Activated CD8-positive, alpha-beta memory T cell treated with anti-CD3 and anti-CD28 coated beads, Interleukin-2, amount 50 U/mL, for 24 hours (primary cell): ENCODE data around the gene ABCC4.

Experiments
- DNase-seq: peaks from one replicate; pipeline ENCODE4 v3.0.0-alpha.2; 2020; ENCODE audit errors: extremely low read depth

The ABCC4 gene

GRCh38 chr13:95115525-95115924 is 185.7 kb downstream of the ABCC4 start:
- DNase-seq: no peak

DNA sequence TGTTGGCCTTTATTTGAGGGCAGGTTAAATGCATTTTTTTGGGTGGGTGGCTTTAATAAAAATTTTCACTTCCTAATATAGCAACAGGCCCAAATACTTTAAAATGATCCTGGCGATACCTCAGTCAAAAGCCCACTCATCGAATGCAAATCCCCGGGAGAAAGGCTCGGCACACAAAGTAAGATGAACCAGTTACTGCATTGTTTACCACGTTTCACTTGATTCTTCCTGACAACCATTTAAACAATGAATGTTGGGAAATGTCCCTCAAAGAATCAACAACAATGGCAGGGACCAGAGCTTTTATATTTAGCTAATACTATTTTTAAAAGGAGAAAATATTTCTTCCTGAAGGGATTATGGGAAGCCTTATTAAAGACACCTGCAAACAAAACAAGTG is 187.7 kb downstream of the ABCC4 start:
- no peak for DNase-seq

DNA sequence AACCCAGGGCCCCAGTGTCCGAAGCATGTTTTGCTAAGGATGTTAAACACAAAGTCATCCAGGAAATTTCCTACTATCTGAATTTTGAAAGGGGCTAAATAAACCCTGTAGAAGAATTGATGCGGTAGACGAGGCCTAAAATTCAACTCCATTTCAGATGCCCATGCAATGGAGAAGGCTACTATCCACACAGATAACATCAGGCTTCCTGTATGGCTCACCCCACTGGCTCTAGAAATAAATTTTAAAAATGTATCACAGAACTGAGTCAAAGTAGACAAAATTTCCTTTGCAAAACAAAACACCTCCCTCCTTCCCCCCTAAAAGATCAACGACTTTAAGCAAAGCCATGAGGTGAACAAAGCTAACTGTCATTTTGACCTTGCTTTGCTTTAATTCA is 188.4 kb downstream of the ABCC4 start:
- DNase-seq: no peak

- DNase-seq: no peak
Measured at GRCh38 chr13:95111608-95112007, 189.6 kb downstream of the ABCC4 start.

- DNase-seq: no peak
Measured at GRCh38 chr13:95106562-95106961, 194.7 kb downstream of the ABCC4 start.

DNA sequence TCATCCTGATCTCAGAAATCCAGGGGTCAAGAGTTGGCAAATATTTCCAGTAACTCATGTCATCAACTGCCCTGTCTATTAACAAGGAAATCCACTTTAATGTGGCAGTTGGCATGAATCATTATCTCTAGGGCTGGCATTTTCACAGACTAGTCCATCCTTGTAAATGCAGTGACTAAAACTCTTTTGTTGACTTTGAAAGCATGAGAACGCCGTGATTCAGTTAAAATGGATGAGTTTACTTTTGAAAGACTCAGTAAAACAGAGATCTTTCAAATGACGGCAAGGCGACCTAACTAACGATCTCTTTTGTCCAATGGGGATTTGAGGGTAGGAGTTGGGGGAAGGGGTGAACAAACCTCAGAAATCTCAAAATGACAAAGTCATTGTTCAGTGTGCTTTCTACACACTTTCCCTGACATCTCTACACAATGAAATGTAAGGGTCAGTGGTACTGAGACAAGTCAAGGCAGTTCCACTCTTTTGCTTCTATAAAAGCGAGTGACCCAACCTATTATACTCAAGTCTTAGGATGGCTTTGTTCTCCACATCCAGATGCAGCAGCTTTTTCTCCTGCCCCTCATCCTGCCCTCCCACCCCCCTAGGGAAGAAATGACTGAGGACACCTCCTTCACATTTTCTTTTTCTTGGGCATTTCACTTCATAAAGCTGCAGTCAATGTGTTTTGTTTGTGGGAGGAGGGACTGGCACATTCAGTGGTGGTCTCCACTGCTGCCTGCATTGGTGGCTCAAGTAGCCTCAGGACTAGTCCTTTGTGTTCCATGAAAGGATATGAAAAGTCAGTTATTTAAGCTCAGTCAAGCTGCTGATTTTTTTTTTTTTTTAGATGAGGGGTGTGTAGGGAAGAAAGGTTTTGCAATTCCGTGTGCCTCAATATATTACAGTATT is 200.5 kb downstream of the ABCC4 start:
- DNase-seq: no peak

GRCh38 chr13:95099541-95099940 is 201.7 kb downstream of the ABCC4 start:
- no peak for DNase-seq

GRCh38 chr13:95098916-95099315 is 202.3 kb downstream of the ABCC4 start:
- no peak for DNase-seq

- DNase-seq: no peak
Measured at GRCh38 chr13:95091755-95092154, 209.5 kb downstream of the ABCC4 start.

DNA sequence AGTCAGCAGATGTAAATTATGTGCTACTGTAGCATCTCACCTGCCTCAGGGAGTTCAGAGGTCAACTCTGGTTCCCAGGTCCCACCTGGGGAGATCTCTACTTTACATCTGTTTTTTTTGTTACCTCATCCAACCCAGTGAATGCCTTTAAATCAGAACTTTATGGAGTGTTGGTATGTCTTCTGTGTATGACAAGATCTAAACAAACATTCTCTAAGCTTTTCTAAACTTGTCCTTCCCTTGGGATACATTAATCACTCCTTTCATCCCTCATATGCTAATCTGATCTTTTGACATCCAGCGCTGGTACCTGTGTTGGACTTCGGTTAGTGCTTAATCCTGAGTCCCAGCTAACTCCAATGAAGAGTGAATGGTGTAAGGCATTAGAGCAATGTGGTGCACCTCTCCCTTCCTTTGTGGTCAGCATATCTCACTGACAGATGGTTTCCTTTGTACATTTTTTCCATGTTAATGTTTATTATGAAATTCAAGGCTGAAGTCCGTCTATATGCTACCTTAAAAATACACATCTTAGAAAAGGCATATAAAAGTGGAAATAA is 213.4 kb downstream of the ABCC4 start:
- DNase-seq: no peak

- no peak for DNase-seq
Measured at GRCh38 chr13:95086761-95087160, 214.5 kb downstream of the ABCC4 start.

GRCh38 chr13:95083758-95084157 is 217.5 kb downstream of the ABCC4 start:
- no peak for DNase-seq

DNA sequence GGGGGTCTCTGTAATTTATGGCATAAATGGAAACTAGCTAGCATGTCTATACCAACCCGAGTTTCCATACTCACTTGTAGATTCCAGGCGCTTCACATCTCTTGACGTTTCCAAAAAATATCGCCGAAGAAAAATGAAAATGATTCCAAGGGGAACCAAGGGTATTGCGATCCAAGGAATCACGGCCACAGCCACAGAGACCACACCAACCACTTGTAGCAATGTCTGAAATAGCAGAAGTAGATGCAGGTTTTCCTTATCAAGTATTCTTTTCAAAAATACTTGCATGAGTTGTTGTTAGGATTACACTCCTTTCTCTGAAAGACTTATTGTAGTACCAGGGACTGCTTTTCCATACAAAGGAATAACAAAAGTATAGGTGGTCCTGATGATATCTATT is 218.2 kb downstream of the ABCC4 start:
- DNase-seq: no peak

DNA sequence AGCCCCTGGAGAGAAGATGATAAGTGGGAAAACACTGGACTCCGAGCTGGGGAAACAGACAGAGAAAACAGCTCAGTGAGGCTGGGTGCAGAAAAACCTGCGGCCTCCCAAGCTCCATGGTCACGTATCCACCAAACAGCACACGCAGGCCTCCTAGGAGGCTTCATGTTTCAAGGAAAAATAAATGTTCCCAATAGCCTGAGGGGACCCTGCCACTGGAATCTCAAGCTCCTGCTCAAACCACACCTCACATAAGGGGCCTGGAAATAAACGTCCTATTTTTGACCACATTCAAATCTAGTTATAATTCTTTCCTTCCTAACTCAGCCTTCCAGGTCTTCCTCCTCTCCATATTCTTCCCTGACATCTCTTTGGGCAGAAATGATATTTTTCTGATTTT is 225.7 kb downstream of the ABCC4 start:
- no peak for DNase-seq

DNA sequence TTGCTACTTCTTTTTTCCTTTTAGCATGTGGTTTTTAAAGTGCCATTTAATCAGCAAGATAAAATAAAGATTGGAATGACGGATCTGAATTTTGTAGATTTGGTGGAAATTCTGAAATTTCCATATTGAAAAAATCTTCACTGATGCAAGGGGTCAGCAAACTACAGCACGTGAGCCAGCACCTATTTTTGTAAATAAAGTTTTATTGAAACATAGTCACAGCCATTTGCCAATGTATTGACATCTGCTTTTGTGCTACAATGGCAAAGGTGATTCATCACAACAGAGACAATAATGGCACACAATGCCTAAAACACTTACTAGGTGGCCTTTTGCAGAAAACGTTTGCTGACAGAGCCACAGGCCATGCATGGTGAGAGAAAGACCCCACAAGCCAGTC is 226.4 kb downstream of the ABCC4 start:
- no peak for DNase-seq

GRCh38 chr13:95073747-95074311 is 227.4 kb downstream of the ABCC4 start:
- DNase-seq: no peak

DNA sequence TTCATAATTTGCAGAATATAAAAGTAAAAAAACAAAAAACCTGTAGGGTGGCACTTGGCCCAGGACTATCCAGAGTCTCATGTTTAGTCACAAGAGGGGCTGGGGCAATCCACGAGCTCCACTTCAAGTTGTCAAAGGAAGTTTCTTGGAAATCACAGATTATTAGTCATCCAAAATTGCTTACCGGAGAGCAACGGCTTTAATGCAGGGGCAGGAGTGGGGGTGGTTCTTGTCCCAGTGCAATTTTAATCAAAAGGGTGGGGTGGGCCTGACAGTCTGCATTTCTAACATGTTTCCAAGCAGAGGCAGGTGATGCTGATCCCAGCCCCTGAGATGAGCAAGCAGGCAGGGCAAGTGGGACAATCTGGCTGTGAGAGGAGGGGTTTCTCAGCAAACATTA is 233.9 kb downstream of the ABCC4 start:
- DNase-seq: no peak

GRCh38 chr13:95060014-95060519 is 241.2 kb downstream of the ABCC4 start:
- DNase-seq: no peak

DNA sequence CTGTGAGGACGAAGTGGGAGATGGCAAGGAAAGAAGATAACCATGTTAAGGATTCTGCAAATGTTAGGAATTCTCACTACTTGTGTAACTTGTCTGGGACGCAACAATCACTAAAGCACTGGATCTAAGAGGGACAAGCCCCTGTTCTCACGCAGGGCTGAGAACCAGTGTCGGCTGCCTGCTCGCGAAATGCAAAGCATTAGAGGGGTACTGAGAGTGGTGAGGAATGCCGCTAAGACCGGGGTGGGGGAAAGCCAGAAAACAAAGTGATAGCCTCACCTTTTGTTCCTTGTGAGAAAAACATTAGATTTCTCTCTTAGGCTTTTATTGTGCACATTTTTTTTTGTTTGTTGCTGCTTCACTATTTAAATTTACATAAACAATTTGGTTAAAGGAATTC is 241.9 kb downstream of the ABCC4 start:
- DNase-seq: no peak

DNA sequence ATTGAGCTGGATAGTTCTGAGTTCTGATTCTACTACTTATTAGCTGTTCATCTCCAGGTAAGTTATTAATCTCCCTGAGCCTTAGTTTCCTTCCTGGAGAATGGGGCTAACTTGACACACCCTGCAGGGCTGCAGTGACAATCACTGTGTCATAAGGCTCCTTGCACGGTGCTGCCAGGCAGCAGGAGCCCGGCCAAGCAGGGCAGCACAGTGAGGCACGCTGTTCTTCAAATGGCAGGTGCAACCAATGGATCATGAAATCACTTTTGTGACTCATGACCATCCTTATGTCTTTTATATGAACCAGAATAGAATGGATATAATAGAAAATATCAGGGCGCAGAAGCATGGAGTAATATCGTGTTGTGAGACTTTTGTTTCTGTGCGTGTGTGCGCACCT is 242.6 kb downstream of the ABCC4 start:
- DNase-seq: no peak

DNA sequence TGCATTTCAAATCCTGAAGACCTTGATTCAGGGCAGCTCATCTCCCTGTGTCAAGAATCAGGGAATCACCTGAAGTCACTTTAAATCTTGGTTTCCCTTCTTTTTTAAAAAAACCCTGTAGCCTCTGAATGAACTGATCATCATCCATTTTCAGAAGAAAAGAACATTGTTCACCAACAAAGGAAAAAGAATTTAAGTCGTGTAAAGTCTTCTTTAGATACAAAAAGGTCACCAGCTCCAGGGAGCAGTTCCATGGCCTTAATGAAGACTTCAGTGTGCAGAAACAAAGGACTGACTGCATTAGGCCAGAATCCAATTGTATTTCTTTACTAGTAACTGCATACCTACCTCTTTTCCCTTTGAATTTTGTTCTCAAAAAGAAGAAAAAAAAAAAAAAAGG is 245.0 kb downstream of the ABCC4 start:
- DNase-seq: no peak

DNA sequence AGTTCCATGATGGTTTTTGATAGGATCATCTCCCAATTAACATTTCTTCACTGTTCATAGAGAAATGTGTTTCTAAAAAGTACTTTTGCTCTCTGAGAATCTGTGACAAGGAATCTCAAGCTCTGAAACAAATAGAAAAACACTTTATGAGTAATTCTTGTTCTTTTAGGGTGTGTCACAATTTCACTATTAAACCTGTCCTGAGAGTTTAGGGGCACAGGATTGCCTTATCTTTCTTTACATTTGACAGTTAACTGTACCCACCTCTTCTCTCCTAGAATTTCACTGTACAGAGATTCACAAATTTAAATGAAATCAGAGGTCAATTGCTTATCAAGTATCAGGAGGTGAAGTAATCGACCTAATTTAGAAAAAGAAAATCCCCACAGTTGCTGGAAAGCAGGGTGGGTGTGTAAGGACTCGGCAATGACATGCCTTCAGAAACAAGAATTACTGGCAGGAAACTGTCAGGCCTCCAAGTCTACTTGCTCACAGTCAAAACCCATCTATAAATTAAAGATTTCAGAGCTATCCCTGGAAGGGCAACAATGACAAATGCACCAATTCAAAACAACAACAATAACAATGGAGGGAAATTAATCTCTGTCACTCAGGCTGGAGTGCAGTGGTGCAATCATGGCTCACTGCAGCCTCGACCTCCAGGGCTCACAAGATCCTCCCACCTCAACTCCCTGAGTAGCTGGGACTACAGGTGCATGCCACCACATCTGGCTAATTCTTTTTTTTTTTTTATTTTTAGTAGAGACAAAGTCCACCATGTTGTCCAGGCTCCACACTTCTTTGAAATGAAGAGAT is 250.2 kb downstream of the ABCC4 start:
- DNase-seq: no peak
